Uterus (tissue), 2 donors: Measurements from ENCODE around the gene ACVR1.
A peak's percentile ranks its signal among the peaks of the same experiment; 100 is the strongest.

ENCODE experiments used
- CTCF ChIP-seq, 4 experiments: fragments of 200-600 bp in 2 of 4; fragments of 450-650 bp in 2 of 4; sonication (generic) in 2 of 4; IDR thresholded peaks; one replicate each; pipeline ENCODE4 v1.5.1; 2016 to 2019; ENCODE audit warnings: antibody characterized with exemption in 4 of 4, mild to moderate bottlenecking in 2 of 4, moderate library complexity in 1 of 4
- POLR2A ChIP-seq, 2 donors: fragments of 450-650 bp; IDR thresholded peaks; one replicate each; pipeline ENCODE4 v1.6.1; 2016; ENCODE audit warnings: antibody characterized with exemption in 2 of 2, mild to moderate bottlenecking in 1 of 2, moderate library complexity in 1 of 2

- TF ChIP-seq CTCF (IDR thresholded peaks at IDR 0.05) (peak; percentile 62 to 80 (median 66)), POLR2A (IDR thresholded peaks at IDR 0.05) (no peak)
Measured at GRCh38 chr2:157777427-157777826, 98.7 kb downstream of the ACVR1 start.
